GM21526 (cell line): ENCODE measurements around the gene PAQR4.

Experiments used
- ATAC-seq: cut with Tn5 transposase; IDR thresholded peaks from one replicate; pipeline ENCODE4 v1.9.1; 2021; ENCODE audit warnings: moderate library complexity; ENCODE audit not compliant: unreplicated experiment, low FRiP score

PAQR4 gene

DNA sequence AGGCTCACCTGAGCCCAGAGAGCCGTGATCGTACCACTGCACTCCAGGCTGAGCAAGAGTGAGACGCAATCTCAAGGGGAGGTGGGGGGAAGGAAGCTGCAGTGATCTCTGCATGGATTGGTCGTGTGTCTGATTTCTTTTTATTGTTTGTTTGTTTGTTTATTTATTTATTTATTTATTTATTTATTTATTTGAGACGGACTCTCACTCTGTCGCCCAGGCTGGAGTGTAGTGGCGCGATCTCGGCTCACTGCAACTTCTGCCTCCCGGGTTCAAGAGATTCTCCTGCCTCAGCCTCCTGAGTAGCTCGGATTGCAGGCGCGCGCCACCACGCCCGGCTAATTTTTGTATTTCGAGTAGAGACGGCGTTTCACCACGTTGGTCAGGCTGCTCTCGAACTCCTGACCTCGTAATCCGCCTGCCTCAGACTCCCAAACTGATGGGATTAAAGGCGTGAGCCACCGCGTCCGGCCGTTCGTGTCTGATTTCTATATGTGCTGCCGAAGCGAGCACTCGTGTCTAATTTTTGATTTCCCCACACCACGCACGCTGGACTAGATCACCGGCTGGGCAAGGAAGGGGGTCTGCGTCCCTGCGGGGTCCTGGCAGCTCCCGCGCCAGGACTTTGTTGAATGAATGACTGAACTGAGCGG is 50.6 kb downstream of the PAQR4 start:
- no peak for ATAC-seq

DNA sequence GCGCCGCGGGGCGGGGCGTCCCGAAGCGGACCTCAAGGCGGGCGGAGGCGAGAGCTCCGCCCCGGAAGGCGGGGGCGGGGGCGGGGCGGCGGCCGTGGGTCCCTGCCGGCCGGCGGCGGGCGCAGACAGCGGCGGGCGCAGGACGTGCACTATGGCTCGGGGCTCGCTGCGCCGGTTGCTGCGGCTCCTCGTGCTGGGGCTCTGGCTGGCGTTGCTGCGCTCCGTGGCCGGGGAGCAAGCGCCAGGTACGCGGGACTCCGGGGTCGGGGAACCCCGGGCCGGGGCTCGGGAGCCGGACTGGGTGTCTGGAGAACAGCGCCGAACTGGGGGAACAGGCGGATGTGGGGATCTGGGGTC is 51.1 kb downstream of the PAQR4 start, which contains the start of gene TNFRSF12A:
TSS of gene TNFRSF12A (plus strand) at position 122 of the 357 bp plus-strand sequence. CDS start at position 152, 30 bp downstream.
- no peak for ATAC-seq

DNA sequence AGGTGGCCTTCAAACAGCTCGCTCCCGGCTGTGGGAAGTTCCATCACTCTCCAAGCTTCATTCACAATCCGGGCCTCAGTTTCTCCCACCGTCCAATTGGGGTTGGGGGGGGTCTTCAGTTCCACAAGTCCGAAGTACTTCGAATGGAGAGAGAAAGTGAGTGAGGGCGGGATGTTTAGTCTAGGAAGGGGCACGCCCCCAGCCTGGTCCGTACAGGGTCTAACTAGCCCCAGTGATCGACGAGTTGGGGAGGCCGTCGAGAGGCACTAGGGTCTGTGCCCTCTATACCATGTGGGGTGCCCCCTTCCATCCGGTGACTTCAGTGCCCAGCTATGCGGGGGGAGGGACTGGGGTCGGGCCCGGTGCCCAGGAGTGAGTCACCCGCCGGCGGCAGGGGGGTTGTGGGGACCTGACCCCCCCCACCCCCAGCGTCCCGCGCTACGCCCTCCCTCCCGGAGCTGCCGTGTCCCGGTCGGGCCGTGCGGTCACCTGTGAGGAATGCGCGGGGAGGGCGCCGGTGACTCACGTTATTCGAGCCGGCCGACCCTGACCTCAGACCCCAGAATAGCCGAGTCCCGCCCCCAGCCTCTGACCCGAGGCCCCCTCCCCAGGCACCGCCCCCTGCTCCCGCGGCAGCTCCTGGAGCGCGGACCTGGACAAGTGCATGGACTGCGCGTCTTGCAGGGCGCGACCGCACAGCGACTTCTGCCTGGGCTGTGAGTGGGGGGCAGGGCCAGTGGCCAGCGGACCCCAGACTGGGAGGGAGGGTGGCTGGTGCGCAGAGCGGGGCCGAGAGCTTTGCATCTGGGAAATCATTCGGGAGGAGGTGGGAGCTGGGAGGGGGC is 51.7 kb downstream of the PAQR4 start:
- ATAC-seq, result no peak

GRCh38 chr16:3021449-3022207 is 52.5 kb downstream of the PAQR4 start:
- ATAC-seq, result no peak

DNA sequence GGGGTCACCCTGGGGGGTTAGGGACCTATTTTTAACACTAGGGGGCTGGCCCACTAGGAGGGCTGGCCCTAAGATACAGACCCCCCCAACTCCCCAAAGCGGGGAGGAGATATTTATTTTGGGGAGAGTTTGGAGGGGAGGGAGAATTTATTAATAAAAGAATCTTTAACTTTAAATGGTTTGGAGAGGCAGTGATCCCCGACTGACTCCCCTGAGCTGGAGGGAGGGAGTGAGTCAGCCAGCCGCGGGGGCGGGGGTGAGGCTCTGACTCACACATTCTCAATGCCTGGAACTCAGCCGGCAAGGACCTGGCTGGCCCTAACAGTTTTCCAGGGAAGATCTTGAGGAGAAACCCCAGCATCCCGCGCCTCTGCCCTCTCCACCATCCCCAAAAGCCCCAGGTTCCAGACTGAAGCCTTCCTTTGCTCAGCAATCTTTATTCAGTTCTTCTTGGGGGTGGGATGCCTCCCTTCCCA is 53.1 kb downstream of the PAQR4 start:
- no peak for ATAC-seq

DNA sequence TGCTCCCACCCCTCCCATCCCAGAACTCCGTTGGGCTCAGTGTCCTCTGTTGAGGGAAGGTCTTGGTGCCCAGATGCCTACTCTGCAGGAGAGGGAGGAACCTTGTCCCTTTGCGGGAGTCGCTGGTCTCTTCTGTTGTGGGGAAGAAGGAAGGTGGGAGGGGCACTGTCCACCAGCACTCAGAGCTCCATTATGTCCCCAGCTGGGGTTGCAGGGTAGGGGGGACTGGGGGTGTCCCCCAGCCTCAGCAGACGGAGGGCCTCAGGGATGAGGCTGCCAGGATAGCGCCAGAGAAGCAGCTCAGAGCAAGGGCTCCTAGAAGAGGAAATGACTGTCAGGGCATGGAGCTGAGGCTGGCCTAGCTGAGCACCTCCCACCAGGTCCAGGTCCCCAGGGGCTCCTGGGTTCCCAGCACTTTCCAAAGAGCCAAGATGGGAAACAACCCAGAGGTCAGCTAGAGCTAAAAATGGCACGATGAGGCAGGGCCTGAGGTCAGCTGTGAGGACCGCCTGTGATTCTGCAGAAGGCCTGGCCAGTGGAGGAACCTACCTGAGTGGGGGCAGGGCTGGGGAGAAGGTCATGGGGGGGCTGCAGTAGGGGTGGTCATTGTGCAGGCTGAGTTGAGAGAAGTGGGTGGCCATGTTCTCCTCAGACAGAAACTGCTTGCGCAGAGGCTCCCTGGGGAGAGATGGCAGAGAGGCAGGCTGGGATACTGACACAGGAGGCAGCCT is 53.7 kb downstream of the PAQR4 start:
- ATAC-seq, result no peak
